Loucy (cell line): Measurements from ENCODE around the gene UNKL.

Experiments used
- EZH2phosphoT487 ChIP-seq: fragments of 200-600 bp; IDR thresholded peaks from 2 replicates; pipeline ENCODE4 v1.6.1; 2018; ENCODE audit warnings: antibody characterized with exemption, mild to moderate bottlenecking, moderate library complexity, borderline replicate concordance
- TF ChIP-seq, protein P1 (sequence below): fragments of 200-600 bp; sonication (generic); conservative IDR thresholded peaks from 2 replicates; pipeline ENCODE4 v1.5.1; 2014; ENCODE audit warnings: mild to moderate bottlenecking, antibody characterized with exemption, low read length

DNA sequence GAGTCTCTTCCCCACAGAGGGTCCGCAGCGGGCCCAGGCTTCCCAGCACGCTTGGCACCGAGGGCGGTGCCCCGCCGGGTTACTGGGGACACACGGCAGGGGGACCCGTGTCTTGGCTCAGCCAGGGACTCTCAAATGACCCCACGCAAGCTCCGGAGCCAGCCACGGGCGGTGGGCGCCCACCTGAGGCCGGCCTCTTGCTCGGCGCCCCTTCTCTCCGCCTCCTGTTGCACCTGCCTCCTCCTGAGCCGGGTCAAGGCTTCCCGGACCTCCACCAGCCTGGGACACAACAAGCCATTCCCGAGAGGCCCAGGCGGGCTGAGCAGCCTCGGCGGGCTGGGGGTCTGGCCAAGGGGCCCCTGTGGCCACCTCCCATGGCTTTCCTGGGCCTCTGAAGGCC, 28.2 kb upstream of the UNKL start:
- TF ChIP-seq, protein P1, sequence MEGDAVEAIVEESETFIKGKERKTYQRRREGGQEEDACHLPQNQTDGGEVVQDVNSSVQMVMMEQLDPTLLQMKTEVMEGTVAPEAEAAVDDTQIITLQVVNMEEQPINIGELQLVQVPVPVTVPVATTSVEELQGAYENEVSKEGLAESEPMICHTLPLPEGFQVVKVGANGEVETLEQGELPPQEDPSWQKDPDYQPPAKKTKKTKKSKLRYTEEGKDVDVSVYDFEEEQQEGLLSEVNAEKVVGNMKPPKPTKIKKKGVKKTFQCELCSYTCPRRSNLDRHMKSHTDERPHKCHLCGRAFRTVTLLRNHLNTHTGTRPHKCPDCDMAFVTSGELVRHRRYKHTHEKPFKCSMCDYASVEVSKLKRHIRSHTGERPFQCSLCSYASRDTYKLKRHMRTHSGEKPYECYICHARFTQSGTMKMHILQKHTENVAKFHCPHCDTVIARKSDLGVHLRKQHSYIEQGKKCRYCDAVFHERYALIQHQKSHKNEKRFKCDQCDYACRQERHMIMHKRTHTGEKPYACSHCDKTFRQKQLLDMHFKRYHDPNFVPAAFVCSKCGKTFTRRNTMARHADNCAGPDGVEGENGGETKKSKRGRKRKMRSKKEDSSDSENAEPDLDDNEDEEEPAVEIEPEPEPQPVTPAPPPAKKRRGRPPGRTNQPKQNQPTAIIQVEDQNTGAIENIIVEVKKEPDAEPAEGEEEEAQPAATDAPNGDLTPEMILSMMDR: no peak
- no peak for TF ChIP-seq EZH2phosphoT487
